ENCODE data around the gene PAK3. TPM values are rescaled to one million over a fixed set of nuclear protein-coding genes. Genes with fewer than 3 reads are reported as not detected.

PAK3 gene
- total RNA-seq: 0.27 TPM
- long read RNA-seq: 0 reads

GRCh38 chrX:111095974-111096895 is at the start of gene PAK3:
TSS of gene PAK3 (plus strand) at chrX:111096191. CDS start at chrX:111123104, 26,913 bp downstream.
- peak within 1 kb of the TSS; percentile 64 for H3K4me3 ChIP-seq
- intact Hi-C loops (cut with micrococcal nuclease): no loop called here
- no peak for TF ChIP-seq CTCF (IDR thresholded peaks at IDR 0.05; ENCODE audit: borderline replicate concordance)
- no peak within 1 kb of the TSS for H3K27ac ChIP-seq (replicated peaks)
- H3K36me3 ChIP-seq: no peaks in the 10 kb centered on the region
- DNase-seq: no peak
- H3K27me3 ChIP-seq (ENCODE audit: low read depth): peaks cover 17% of the 10 kb centered on the region
- H3K9me3 ChIP-seq (replicated peaks): no peaks in the 10 kb centered on the region
- no peaks in the 10 kb centered on the region for H3K4me1 ChIP-seq

- Histone ChIP-seq H3K4me1 (no peaks in the 10 kb centered on the region), H3K27me3 (ENCODE audit: low read depth) (no peaks in the 10 kb centered on the region), H3K4me3 (no peak overlapping the region), H3K36me3 (no peaks in the 10 kb centered on the region), H3K27ac (replicated peaks) (no peak overlapping the region), H3K9me3 (replicated peaks) (no peaks in the 10 kb centered on the region)
- no peak for TF ChIP-seq CTCF (IDR thresholded peaks at IDR 0.05; ENCODE audit: borderline replicate concordance)
- intact Hi-C loops (cut with micrococcal nuclease): no loop called here
- DNase-seq: no peak
Observed at GRCh38 chrX:111047575-111047974, 48.4 kb upstream of the PAK3 start.

DNA sequence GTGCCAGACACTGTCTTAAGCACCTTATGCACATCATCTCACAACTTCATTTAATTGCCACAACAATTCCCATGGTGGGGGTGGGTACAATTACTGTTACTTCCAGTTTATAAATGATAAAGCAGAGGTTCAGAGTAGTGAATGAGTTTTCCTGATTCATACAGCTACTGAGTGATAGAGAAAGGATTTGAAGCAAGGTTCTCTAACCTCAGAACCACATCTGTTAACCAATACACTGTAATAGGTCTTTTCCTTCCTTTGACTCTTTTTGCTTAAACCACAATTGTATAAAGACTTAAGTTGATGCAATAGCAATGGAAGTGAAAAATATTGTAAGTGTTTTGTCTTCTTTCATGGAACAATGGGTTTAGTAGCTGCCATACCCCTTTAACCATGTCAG is 43.5 kb upstream of the PAK3 start:
- no peak for DNase-seq
- Histone ChIP-seq H3K9me3 (replicated peaks) (no peaks in the 10 kb centered on the region), H3K4me1 (no peaks in the 10 kb centered on the region), H3K36me3 (no peaks in the 10 kb centered on the region), H3K4me3 (no peak overlapping the region), H3K27ac (replicated peaks) (no peak overlapping the region), H3K27me3 (ENCODE audit: low read depth) (no peaks in the 10 kb centered on the region)
- TF ChIP-seq CTCF (IDR thresholded peaks at IDR 0.05; ENCODE audit: borderline replicate concordance): no peak
- intact Hi-C loops (cut with micrococcal nuclease): no loop called here

DNA sequence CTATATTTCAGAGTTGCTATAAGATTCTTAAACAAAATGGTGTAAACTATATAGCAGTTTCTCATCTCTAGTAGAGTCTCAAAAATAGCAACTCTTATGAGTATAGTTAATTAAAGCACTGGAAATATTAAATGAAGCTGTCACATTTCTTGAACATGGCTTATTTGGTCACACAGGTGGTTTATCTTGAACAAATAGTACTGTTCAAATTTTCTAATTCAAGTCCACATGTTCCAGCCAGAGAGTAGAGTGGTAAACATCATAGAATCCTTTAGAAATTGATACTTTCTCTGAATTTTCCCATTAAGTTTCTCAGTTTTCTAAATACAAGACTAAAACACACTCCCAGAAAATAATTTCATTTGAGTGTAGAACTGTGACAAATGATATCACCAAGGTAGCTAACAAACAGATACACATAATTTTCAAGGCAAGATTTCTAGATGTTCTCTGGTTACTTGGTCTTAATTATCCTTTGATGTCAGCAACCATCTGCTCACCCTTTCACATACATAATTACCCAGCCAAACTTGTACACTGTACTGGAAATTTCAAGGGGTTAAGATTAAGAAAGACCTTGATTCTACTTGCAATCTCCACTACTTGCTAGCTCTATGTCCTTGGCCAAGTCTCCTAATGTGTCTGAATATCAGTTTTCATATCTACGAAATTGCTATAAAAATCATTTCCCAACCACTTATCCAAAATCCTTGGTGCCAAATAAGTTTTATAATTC is 24.3 kb upstream of the PAK3 start:
- H3K27me3 ChIP-seq (ENCODE audit: low read depth): no peaks in the 10 kb centered on the region
- no peaks in the 10 kb centered on the region for H3K9me3 ChIP-seq (replicated peaks)
- H3K36me3 ChIP-seq: no peaks in the 10 kb centered on the region
- TF ChIP-seq CTCF (IDR thresholded peaks at IDR 0.05; ENCODE audit: borderline replicate concordance): no peak
- H3K27ac ChIP-seq (replicated peaks): no peak overlapping the region
- DNase-seq: no peak
- H3K4me3 ChIP-seq: no peak overlapping the region
- intact Hi-C loops (cut with micrococcal nuclease): no loop called here
- H3K4me1 ChIP-seq: no peaks in the 10 kb centered on the region

- intact Hi-C loops (cut with micrococcal nuclease): no loop called here
- Histone ChIP-seq H3K9me3 (replicated peaks) (no peaks in the 10 kb centered on the region), H3K27ac (replicated peaks) (no peak overlapping the region), H3K36me3 (no peaks in the 10 kb centered on the region), H3K27me3 (ENCODE audit: low read depth) (no peaks in the 10 kb centered on the region), H3K4me3 (no peak overlapping the region), H3K4me1 (no peaks in the 10 kb centered on the region)
- DNase-seq: no peak
- TF ChIP-seq CTCF (IDR thresholded peaks at IDR 0.05; ENCODE audit: borderline replicate concordance): no peak
Observed at GRCh38 chrX:111083081-111083480, 12.9 kb upstream of the PAK3 start.
